ENCODE results near the gene SETDB1.
"Not testable (repeated sequence)": the region's sequence is repeated elsewhere in the genome, so short reads cannot be mapped to it uniquely, and the experiment has no call there.

The SETDB1 gene

GRCh38 chr1:150926097-150926741 is at the start of gene SETDB1:
Gene SETDB1, plus strand, starts transcription at chr1:150926363. Its CDS starts 1,352 bp downstream, at chr1:150927715.
- peak; percentile 97 for DNase-seq (ENCODE audit: low spot score)

GRCh38 chr1:150878931-150879330 is 47.2 kb upstream of the SETDB1 start:
- not testable (repeated sequence) for DNase-seq (ENCODE audit: low spot score)

- peak; percentile 76 for DNase-seq (ENCODE audit: low spot score)
Measured at GRCh38 chr1:150881331-150882070, 44.7 kb upstream of the SETDB1 start.

- DNase-seq (ENCODE audit: low spot score), result not testable (repeated sequence)
Measured at GRCh38 chr1:150883121-150883520, 43.0 kb upstream of the SETDB1 start.

GRCh38 chr1:150887018-150887417 is 39.1 kb upstream of the SETDB1 start, which contains the start of gene CTXND2:
Gene CTXND2, plus strand, starts transcription at chr1:150887136. Its CDS starts 25,179 bp downstream, at chr1:150912315.
- no peak for DNase-seq (ENCODE audit: low spot score)

- DNase-seq (ENCODE audit: low spot score), result no peak
Measured at GRCh38 chr1:150888727-150889126, 37.4 kb upstream of the SETDB1 start.

GRCh38 chr1:150890033-150890416 is 36.1 kb upstream of the SETDB1 start:
- DNase-seq (ENCODE audit: low spot score), result no peak

- DNase-seq (ENCODE audit: low spot score), result no peak
Measured at GRCh38 chr1:150893336-150893913, 32.7 kb upstream of the SETDB1 start.

GRCh38 chr1:150895618-150896017 is 30.5 kb upstream of the SETDB1 start:
- peak; percentile 67 for DNase-seq (ENCODE audit: low spot score)

- DNase-seq (ENCODE audit: low spot score), result not testable (repeated sequence)
Measured at GRCh38 chr1:150899795-150900194, 26.4 kb upstream of the SETDB1 start.

- no peak for DNase-seq (ENCODE audit: low spot score)
Measured at GRCh38 chr1:150902346-150902745, 23.8 kb upstream of the SETDB1 start.

GRCh38 chr1:150902751-150903150 is 23.4 kb upstream of the SETDB1 start:
- no peak for DNase-seq (ENCODE audit: low spot score)

GRCh38 chr1:150905301-150905700 is 20.9 kb upstream of the SETDB1 start:
- no peak for DNase-seq (ENCODE audit: low spot score)

GRCh38 chr1:150906329-150906728 is 19.8 kb upstream of the SETDB1 start:
- no peak for DNase-seq (ENCODE audit: low spot score)

- no peak for DNase-seq (ENCODE audit: low spot score)
Measured at GRCh38 chr1:150906813-150907212, 19.4 kb upstream of the SETDB1 start.

- no peak for DNase-seq (ENCODE audit: low spot score)
Measured at GRCh38 chr1:150909585-150910180, 16.5 kb upstream of the SETDB1 start.

GRCh38 chr1:150912623-150913022 is 13.5 kb upstream of the SETDB1 start:
- DNase-seq (ENCODE audit: low spot score), result no peak

- no peak for DNase-seq (ENCODE audit: low spot score)
Measured at GRCh38 chr1:150917387-150917786, 8.8 kb upstream of the SETDB1 start.

- DNase-seq (ENCODE audit: low spot score), result peak; percentile 82
Measured at GRCh38 chr1:150922519-150922975, 3.6 kb upstream of the SETDB1 start.

- no peak for DNase-seq (ENCODE audit: low spot score)
Measured at GRCh38 chr1:150925080-150925479, 1.1 kb upstream of the SETDB1 start.

GRCh38 chr1:150927624-150928023 is 1.5 kb downstream of the SETDB1 start:
- no peak for DNase-seq (ENCODE audit: low spot score)

GRCh38 chr1:150928286-150928685 is 2.1 kb downstream of the SETDB1 start:
- DNase-seq (ENCODE audit: low spot score), result no peak

- not testable (repeated sequence) for DNase-seq (ENCODE audit: low spot score)
Measured at GRCh38 chr1:150928775-150929174, 2.6 kb downstream of the SETDB1 start.

All from AG20443 (cell line).